Skeletal muscle satellite cell (primary cell): Measurements from ENCODE around the gene NISCH.

Source experiments
- H3K27me3 ChIP-seq: 2 replicates; pipeline ENCODE4 v1.7.0; 2013; ENCODE audit warnings: low read length; ENCODE audit not compliant: control insufficient read depth, insufficient read depth
- H3K36me3 ChIP-seq: 2 replicates; pipeline ENCODE4 v1.7.0; 2013; ENCODE audit warnings: mild to moderate bottlenecking, control low read depth, low read length; ENCODE audit not compliant: insufficient read depth
- H3K4me1 ChIP-seq: 2 replicates; pipeline ENCODE4 v1.7.0; 2013; ENCODE audit warnings: low read length; ENCODE audit not compliant: control insufficient read depth, insufficient read depth
- H3K4me2 ChIP-seq: 2 replicates; pipeline ENCODE4 v1.7.0; 2013; ENCODE audit warnings: mild to moderate bottlenecking, low read length
- H3K4me3 ChIP-seq: 2 replicates; pipeline ENCODE4 v1.7.0; 2013; ENCODE audit warnings: low read length
- H3K9ac ChIP-seq: 2 replicates; pipeline ENCODE4 v1.7.0; 2013; ENCODE audit warnings: mild to moderate bottlenecking, low read depth, low read length, moderate library complexity
- H3K9me3 ChIP-seq: replicated peaks from 2 replicates; pipeline ENCODE4 v1.7.0; 2013; ENCODE audit warnings: mild to moderate bottlenecking, control low read depth, low read length

NISCH gene

DNA sequence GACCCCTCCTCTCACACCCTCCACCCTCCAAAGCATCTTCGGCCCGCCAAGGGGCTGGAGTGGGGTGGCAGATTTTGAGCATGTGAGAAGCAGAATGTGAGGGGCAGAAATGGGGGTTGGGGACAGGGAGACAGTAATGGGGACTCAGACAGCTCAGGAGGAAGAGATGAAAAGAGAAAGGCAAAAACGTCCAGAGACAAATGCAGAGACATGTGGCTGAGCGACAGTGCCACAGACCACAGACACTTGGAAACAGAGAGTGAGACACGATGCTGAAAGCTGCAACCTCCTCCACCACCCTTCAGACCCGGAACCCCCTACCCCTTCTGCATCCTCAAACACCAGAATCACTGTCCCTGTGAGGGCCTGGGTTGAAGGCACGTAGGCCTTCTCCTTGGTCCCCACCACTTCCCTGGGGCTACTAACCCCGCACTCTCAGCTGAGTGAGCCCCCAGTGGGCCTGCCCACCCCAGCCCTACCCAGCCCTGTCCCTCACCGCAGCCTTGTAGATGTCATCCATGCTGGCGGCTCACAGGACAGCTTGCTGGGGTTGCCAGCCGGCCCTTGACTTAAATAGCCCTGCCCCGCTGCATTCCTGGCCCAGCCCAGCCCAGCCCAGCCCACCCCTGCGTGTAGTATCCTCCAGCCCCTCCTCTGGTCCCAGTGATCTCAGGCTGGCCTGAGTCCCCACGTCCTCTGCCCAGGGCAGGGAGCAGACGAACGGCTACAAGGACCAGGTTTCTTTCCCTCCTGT, 1.7 kb upstream of the NISCH start, which contains the start of gene TNNC1:
Gene TNNC1, minus strand, starts transcription at position 546 of the 754 bp plus-strand sequence. Its CDS starts 26 bp downstream, at position 520.
- H3K4me1 ChIP-seq: peaks cover 39% of the 10 kb centered on the region
- H3K4me3 ChIP-seq: peak within 1 kb of the TSS; percentile 84
- peak within 1 kb of the TSS; percentile 94 for H3K4me2 ChIP-seq
- H3K9me3 ChIP-seq: no peaks in the 10 kb centered on the region
- H3K9ac ChIP-seq: peak within 1 kb of the TSS; percentile 81
- peaks cover 13% of the 10 kb centered on the region for H3K36me3 ChIP-seq
- H3K27me3 ChIP-seq: no peaks in the 10 kb centered on the region

- H3K9ac ChIP-seq: peak overlapping the region; percentile 81
- H3K4me3 ChIP-seq: peak overlapping the region; percentile 84
Measured at GRCh38 chr3:52454250-52454937, 1.0 kb upstream of the NISCH start.

GRCh38 chr3:52454938-52455282, 494 bp upstream of the NISCH start:
- peak overlapping the region; percentile 94 for H3K4me2 ChIP-seq
- H3K27me3 ChIP-seq: no peaks in the 10 kb centered on the region
- H3K4me3 ChIP-seq: peak overlapping the region; percentile 84
- H3K9ac ChIP-seq: peak overlapping the region; percentile 81
- no peaks in the 10 kb centered on the region for H3K9me3 ChIP-seq
- H3K4me1 ChIP-seq: peaks cover 36% of the 10 kb centered on the region
- peaks cover 21% of the 10 kb centered on the region for H3K36me3 ChIP-seq

More at GRCh38 chr3:52454250-52454937, 1.0 kb upstream of the NISCH start:
- Histone ChIP-seq H3K4me2 (peak overlapping the region; percentile 94), H3K36me3 (peaks cover 21% of the 10 kb centered on the region), H3K4me1 (peaks cover 39% of the 10 kb centered on the region), H3K27me3 (no peaks in the 10 kb centered on the region), H3K9me3 (no peaks in the 10 kb centered on the region)

GRCh38 chr3:52456169-52456799, 880 bp downstream of the NISCH start:
- Histone ChIP-seq H3K4me1 (peaks cover 27% of the 10 kb centered on the region), H3K27me3 (no peaks in the 10 kb centered on the region)

DNA sequence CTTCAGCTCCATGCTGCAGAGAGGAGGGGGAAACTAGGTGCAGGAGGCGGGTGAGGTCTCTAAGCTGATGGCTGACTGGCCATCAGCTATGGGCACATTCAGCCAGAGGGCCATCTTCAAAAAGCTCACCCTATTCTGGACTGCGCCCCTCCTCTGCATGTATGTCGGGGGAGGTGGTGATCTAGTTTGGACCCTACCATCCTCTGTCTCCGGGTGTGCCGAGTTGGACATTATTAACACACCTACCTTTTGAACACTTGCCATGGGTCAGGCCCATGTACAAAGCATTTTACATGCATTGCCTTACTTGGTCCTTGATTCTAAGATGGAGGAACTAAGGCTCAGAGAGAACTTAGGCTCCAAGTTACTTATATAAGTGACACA, 1.4 kb downstream of the NISCH start:
- Histone ChIP-seq H3K4me1 (peaks cover 27% of the 10 kb centered on the region), H3K4me2 (peak overlapping the region; percentile 88), H3K27me3 (no peaks in the 10 kb centered on the region), H3K4me3 (peak overlapping the region; percentile 84), H3K9ac (peak overlapping the region; percentile 83), H3K9me3 (no peaks in the 10 kb centered on the region), H3K36me3 (peaks cover 31% of the 10 kb centered on the region)

More at GRCh38 chr3:52456169-52456799, 880 bp downstream of the NISCH start:
- Histone ChIP-seq H3K36me3 (peaks cover 31% of the 10 kb centered on the region), H3K9me3 (no peaks in the 10 kb centered on the region), H3K4me3 (peak overlapping the region; percentile 84), H3K9ac (peak overlapping the region; percentile 83), H3K4me2 (peak overlapping the region; percentile 88)

- Histone ChIP-seq H3K36me3 (peaks cover 38% of the 10 kb centered on the region), H3K27me3 (no peaks in the 10 kb centered on the region), H3K4me2 (no peak overlapping the region), H3K4me3 (no peak overlapping the region), H3K9me3 (no peaks in the 10 kb centered on the region), H3K9ac (no peak overlapping the region), H3K4me1 (peaks cover 21% of the 10 kb centered on the region)
Measured at GRCh38 chr3:52458031-52458760, 2.8 kb downstream of the NISCH start.

GRCh38 chr3:52458770-52459545, 3.6 kb downstream of the NISCH start:
- Histone ChIP-seq H3K4me1 (peaks cover 18% of the 10 kb centered on the region), H3K9ac (no peak overlapping the region), H3K4me3 (no peak overlapping the region), H3K36me3 (peaks cover 40% of the 10 kb centered on the region), H3K9me3 (no peaks in the 10 kb centered on the region), H3K4me2 (no peak overlapping the region), H3K27me3 (no peaks in the 10 kb centered on the region)

- Histone ChIP-seq H3K9ac (no peak overlapping the region), H3K4me3 (no peak overlapping the region)
Measured at GRCh38 chr3:52461874-52462273, 6.5 kb downstream of the NISCH start.

DNA sequence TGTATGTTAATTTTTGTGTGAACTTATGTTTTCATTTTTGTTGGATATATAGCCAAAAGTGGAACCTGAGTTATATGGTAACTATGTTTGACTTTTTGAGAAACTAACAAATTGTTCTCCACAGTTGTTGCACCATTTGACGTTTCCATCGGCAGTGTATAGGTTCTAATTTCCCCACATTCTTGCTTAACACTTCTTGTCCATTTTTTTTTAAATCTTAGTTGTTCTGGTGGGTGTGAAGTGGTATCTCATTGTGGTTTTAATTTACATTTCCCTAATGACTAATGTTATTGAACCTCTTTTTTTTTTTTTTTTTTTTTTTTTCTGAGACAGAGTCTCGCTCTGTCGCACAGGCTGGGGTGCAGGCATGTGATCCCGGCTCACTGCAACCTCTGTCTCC, 8.0 kb downstream of the NISCH start:
- Histone ChIP-seq H3K4me1 (peaks cover 16% of the 10 kb centered on the region), H3K4me2 (no peak overlapping the region), H3K36me3 (peaks cover 51% of the 10 kb centered on the region), H3K9ac (no peak overlapping the region), H3K9me3 (no peaks in the 10 kb centered on the region), H3K4me3 (no peak overlapping the region), H3K27me3 (no peaks in the 10 kb centered on the region)

More at GRCh38 chr3:52461874-52462273, 6.5 kb downstream of the NISCH start:
- Histone ChIP-seq H3K4me2 (no peak overlapping the region), H3K36me3 (peaks cover 57% of the 10 kb centered on the region), H3K27me3 (no peaks in the 10 kb centered on the region), H3K9me3 (no peaks in the 10 kb centered on the region), H3K4me1 (peaks cover 15% of the 10 kb centered on the region)

DNA sequence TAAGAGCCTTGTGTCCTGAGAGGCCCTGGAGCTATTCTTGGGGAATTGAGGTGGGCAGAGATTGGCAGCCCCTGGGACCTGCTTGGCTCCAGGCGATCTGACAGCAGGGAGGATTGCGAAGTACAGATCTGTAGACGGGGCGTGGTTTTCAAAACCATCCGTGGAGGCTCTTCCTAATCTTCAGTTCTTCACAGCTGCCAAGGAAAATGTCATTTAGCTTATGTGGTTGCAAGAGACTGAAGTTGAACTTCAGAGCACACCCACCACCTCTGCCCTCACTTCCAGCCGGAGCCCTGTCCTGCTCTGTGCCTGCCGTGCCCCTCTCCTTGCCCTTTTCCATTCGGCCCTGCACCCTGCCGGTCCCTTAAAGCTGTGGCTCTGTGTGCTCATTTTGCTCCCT, 12.9 kb downstream of the NISCH start:
- H3K9me3 ChIP-seq: no peaks in the 10 kb centered on the region
- H3K4me2 ChIP-seq: no peak overlapping the region
- no peak overlapping the region for H3K9ac ChIP-seq
- H3K27me3 ChIP-seq: no peaks in the 10 kb centered on the region
- H3K36me3 ChIP-seq: peaks cover 56% of the 10 kb centered on the region
- H3K4me1 ChIP-seq: peaks cover 19% of the 10 kb centered on the region
- H3K4me3 ChIP-seq: no peak overlapping the region
